ENCODE data around the gene PRR19. TPM values are rescaled to one million over a fixed set of nuclear protein-coding genes. Genes with fewer than 3 reads are reported as not detected.
A peak's percentile ranks its signal among the peaks of the same experiment; 100 is the strongest.
"Not testable (repeated sequence)": the region's sequence is repeated elsewhere in the genome, so short reads cannot be mapped to it uniquely, and the experiment has no call there.

The PRR19 gene
- total RNA-seq, 1 donor from 2014 or later: 0.16 TPM

DNA sequence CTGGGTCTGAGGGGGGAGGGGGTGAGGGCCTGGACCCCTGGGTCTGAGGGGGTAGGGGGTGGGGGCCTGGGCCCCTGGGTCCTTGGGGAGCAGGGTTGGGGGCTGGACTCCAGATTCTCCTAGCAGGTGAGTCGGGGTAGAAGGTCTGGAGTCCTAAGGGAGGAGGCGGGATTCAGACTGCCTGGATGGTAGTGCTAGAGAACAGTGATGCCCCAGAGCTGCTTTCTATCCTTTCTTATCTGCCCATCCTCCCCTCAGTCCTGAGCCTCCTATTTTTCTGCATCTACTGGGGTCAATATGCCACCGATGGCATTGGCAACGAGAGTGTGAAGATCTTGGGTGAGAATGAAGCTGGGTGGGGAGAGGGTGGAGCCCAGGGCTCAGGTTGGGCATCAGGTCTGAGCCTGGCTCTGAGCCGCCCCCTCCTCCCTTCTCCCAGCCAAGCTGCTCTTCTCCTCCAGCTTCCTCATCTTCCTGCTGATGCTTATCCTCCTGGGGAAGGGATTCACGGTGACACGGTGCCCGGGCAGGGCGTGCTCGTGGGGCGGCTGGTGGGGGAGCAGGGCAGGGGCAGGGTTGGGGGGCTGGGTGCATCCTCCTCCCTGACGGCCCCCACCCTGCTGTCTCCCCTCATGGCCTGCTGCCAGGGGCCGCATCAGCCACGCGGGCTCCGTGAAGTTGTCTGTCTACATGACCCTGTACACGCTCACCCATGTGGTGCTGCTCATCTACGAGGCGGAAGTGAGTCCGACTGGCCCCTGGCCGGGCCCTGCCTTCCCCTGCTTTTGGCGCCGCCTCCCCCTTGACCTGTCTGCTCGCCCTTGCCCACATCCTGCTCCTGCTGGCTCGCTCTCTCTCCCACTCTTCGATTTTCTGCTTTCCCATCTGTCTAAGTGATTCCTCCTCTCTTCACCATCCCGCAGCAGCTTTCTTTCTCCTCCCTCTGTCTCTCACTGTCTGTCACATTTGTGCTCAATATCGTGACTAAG lies 14.6 kb downstream of the PRR19 start:
- intact Hi-C loops (cut with DNase I): no loop called here
- DNase-seq (ENCODE audit: low spot score): no peak

DNA sequence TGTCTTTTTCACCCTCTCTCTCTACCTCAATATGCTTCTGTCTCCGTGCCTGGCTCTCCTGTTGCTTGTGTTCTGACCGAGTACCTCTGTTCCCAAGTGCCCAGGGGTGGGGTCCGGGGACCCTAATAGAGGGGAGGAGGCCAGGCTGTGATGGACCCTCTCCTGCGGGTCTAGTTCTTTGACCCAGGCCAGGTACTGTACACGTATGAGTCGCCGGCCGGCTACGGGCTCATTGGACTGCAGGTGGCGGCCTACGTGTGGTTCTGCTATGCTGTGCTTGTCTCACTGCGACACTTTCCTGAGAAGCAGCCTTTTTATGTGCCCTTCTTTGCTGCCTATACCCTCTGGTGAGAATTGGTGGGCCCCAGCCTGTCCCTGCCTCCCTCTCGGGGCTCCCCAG lies 15.6 kb downstream of the PRR19 start:
- intact Hi-C loops (cut with DNase I): no loop called here
- no peak for DNase-seq (ENCODE audit: low spot score)

DNA sequence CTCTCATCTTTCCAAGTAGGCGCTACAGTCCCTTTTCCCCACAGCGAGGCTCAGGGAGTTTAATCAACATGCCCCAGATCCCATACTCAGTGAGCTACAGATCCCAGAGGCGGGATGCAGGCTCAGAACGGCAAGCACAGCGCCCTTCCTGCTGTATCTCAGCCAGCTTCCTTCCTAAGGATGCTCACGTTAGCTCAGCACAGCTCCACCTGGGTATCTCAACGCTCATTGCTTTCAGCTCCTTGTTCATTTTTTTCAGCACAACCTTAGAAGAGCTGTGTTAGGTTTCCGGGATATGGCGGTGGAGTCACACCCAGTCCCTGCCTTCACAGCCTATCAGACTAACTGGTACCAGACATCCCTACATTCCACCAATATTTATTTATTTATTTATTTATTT lies 20.4 kb downstream of the PRR19 start:
- intact Hi-C loops (cut with DNase I): no loop called here
- no peak for DNase-seq (ENCODE audit: low spot score)

DNA sequence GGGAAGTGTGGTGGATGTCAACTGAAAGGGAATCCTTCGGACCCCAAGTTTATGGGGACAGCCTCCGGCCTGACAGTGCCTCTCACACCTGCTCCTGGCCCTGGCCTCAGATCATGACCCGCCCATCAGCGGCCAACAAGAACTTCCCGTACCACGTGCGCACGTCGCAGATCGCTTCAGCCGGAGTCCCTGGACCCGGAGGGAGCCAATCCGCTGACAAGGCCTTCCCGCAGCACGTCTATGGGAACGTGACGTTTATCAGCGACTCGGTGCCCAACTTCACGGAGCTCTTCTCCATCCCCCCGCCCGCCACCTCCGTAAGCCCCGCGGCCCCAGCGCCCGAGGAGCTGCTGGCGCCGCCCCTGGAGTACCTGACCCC lies 21.5 kb downstream of the PRR19 start:
- no peak for DNase-seq (ENCODE audit: low spot score)
- intact Hi-C loops (cut with DNase I): no loop called here

DNA sequence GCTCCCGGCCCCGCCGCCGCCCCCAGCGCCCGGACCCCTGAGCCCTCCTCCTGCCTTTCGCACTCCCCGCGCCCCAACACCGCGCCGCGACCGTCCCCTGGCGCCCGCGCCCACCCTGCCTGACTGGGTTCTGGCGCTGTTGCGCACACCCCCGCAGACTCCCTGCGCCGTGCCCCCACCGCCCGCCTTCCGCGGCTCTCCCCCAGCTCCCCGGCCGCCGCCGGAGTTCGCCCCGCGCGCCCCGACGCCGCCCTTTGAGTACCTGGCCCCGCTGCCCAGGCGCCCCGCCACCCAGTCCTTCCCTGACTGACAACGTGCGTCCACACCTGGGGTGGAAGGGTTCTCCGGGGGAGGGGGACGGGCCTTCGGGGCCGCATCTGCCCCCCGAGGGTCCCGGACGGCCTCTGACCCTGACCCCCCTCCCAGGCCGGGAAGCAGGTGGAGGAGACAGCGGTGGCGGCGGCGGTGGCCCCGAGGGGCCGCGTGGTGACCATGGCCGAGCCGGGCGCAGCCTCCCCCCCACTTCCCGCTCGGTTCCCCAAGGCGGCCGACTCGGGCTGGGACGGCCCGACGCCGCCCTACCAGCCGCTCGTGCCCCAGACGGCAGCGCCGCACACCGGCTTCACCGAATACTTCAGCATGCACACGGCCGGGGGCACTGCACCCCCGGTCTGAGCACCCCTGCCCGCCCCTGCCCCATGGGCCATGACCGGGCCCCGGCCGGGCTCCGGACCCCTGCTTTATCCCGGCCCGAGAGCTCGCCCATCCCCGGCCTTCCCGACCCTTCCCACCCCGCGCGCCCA lies 22.1 kb downstream of the PRR19 start:
- DNase-seq (ENCODE audit: low spot score): no peak

DNA sequence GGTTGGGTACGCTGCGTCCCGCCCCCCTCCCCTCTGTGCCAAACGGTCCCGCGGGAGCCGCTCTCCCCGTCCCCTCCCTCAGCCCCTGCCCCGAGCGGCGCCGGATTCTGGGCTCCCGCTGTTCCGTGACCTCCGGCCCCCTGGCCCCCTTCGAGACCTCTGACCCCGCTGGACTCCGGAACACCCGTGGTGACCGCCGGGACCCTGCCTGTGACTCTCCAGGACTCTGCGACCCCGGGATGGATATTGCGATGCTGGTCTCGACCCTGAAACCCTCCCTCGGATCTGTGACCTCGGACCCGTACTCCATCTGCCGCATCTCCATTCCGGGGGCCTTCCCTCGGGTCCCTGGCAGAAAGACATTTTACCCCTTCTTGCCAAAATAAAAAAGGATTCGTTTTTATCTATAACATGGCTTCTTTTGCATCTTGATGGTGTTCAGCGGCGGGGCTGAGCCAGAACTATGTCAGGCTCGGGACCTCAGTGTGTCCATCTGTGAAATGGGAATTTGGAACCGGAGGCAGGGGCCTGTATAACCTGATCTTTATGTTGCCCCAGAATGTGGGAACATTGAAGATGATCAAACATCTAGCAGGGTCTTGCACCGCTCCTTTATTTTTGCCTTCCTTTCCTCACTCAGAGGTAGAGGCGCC lies 22.8 kb downstream of the PRR19 start:
- intact Hi-C loops (cut with DNase I): loop anchor here (2.0 to 5.0 kb wide), 3 partner anchors 73 to 192 kb away; partner anchors contain the start of gene POU2F2
- no peak for DNase-seq (ENCODE audit: low spot score)

More for the DNA sequence above, 22.1 kb downstream of the PRR19 start:
- intact Hi-C loops (cut with DNase I): loop anchor here (2.0 kb wide), 1 partner anchor 77 kb away; no protein-coding TSS in a partner anchor

DNA sequence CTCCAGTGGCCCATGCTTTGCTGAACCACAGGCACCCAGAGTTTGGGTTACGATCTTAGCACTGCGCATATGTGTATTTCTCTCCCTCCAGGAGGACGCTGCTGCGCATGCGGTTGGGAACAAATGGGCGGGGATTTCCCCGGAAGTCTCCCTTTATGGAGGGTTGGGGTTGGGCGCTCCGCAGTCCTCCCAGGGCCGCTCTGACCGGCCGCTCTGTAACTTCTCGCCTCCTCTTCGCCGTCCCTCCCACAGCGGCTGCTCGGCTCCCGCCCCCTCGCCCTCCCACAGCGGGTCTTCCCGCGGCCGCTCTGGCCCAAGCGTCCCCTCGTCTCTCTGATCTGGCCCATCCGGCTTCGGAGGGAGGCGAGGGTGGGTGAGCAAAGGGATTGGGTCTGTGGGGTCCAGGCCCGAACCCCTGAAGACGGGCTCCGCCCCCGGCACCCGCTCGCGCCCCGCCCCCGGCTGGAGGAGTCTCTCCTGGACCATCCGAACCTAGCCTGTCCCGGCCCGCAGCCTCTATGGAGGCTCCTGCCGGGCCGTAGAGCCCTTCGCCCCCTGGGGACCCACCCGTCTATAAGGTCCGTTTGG lies 23.5 kb downstream of the PRR19 start, which contains the start of gene MEGF8:
Gene MEGF8, plus strand, starts transcription at position 328 of the 588 bp plus-strand sequence. CDS start 609 bp downstream, outside the sequence.
- intact Hi-C loops (cut with DNase I): loop anchor here (2.0 to 5.0 kb wide), 3 partner anchors 72 to 193 kb away; partner anchors contain the start of gene POU2F2
- DNase-seq (ENCODE audit: low spot score): peak; percentile 99

DNA sequence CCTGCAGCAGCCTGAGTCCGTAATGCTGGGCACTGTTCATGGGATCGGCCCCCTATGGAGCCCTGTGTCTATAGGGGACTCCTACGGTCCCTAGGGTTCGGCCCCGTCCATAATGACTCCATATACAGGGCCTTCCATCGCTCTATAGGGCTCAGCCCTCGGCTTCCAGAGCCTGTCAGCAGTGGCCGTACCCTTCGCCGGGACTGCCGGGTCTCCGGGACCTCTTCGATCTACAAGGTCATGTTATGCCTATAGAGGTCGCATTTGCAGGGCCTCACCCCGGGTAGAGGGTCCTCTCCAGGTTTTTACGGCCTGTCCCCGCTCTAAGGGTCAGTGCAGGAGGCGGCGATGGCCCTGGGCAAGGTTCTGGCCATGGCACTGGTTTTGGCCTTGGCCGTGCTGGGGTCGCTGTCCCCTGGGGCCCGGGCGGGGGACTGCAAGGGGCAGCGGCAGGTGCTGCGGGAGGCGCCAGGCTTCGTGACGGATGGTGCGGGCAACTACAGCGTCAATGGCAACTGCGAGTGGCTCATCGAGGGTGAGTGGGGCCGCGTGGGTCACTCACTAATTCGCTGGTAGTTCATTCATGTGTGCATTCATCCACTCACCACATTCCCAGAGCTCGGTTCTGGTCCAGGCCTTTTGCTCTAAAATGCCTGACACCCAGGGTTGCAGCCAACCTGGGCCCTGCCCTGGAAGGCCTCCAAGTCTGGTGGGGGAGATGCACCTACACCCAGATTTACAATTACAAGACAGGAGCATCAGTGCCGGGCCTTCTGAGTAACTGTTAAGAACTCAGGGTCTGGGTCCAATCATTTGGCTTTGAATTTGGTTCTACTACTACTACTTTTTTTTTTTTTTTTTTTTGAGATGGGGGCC lies 24.2 kb downstream of the PRR19 start:
- DNase-seq (ENCODE audit: low spot score): no peak
- intact Hi-C loops (cut with DNase I): loop anchor here (2.0 to 5.0 kb wide), 3 partner anchors 71 to 194 kb away; partner anchors contain the start of gene POU2F2

DNA sequence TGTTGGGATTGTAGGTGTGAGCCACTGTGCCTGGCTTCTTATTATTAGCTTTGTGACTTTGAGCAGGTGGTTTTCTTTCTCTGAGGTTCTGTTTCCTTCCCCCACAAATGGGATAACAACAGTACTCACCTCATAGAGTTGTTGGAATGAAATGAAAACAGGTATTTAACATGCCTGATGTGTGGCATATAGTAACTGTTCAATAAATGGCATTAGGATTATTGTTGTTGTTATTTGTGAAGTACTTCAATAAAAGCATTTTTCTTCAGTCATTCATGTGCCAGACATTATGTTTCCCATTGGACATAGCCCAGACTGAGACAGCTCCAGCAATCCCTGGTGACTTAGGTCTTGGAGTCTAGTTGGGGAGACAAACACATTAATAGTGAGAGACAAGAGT lies 25.0 kb downstream of the PRR19 start:
- DNase-seq (ENCODE audit: low spot score): no peak
- intact Hi-C loops (cut with DNase I): loop anchor here (5.0 kb wide), 2 partner anchors 70 to 195 kb away; partner anchors contain the start of gene POU2F2

DNA sequence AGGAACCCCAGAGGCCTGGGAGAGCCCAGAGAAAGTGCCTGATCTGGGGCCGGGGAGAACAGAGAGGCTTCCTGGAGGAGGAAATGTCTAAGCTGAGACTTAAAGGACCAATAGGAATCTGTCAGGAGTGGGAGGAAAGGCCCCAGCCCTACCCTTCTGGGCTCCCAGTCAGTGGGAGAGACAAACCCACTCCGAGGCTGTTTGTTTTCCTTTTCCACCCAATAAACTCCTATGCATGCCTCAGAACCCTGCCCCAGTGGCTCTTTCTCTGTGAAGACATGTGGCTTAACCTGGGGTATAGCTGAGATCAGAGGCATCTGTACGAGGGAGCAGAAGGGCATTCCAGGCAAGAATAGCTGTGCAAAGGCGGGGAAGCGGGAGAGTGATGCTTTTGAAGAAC lies 25.4 kb downstream of the PRR19 start:
- no peak for DNase-seq (ENCODE audit: low spot score)
- intact Hi-C loops (cut with DNase I): loop anchor here (5.0 kb wide), 2 partner anchors 70 to 195 kb away; partner anchors contain the start of gene POU2F2

DNA sequence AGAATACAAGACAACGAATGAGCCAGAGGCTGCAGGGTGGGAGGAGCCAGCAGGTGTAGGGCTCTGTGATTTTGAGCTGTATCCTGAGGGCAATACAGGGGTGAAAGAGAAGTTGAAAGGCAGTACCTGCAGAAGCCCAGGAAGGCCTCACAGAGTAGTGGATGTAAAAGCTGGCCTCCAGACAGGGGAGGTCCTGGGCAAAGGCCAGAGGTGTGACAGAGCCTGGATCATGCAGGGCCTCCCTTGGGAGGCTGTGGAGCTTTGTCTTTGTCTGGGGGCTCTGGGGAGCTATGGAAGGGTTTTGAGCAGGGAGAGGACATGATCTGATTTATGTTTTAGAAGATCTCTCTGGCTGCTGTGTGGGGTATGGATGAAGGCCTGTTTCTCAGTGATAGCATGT lies 26.2 kb downstream of the PRR19 start:
- intact Hi-C loops (cut with DNase I): loop anchor here (5.0 kb wide), 2 partner anchors 69 to 196 kb away; partner anchors contain the start of gene POU2F2
- DNase-seq (ENCODE audit: low spot score): no peak

DNA sequence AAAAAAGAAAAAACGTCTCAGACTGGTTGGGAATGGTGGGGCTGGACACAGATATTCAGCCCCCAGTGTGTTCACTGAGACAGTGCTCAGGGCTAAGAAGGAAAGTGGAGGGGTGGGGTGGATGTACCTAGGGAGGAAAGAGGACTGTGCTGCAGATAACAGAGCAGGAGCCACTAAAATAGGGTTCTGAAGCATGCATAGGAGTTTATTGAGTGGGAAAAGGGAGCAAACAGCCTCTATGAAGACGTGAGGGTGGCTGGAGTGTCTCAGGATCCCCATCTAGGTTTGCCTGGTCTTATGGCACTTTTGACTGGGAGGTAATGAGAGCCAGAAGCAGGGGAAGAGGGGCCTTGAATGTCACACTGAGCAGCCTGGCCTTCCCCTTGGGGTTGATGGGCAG lies 26.9 kb downstream of the PRR19 start:
- DNase-seq (ENCODE audit: low spot score): no peak
- intact Hi-C loops (cut with DNase I): loop anchor here (5.0 kb wide), 2 partner anchors 68 to 197 kb away; partner anchors contain the start of gene POU2F2

DNA sequence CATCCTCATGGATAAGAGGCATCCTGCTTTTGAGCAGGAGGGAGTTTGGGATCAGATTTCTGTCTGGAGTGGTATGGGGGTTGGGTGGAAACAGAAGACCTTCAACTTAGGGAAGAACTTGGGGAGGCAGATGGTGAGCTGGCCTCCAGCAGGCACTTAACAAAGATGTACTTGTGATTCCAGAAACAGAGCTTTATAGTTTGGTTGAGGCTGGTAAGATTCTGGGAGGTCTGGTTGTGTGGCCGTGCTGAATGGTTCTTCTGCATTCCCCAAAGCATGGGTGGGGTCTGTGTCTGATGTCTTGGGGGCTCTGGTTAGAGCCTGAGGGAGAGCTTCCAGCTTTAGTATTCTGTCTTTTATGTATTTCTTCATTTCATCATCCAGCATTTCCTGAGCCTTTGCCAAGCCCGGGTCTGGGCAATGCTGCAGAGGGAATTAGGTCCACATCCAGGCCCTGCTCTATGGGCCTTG lies 28.3 kb downstream of the PRR19 start:
- intact Hi-C loops (cut with DNase I): no loop called here
- DNase-seq (ENCODE audit: low spot score): no peak

DNA sequence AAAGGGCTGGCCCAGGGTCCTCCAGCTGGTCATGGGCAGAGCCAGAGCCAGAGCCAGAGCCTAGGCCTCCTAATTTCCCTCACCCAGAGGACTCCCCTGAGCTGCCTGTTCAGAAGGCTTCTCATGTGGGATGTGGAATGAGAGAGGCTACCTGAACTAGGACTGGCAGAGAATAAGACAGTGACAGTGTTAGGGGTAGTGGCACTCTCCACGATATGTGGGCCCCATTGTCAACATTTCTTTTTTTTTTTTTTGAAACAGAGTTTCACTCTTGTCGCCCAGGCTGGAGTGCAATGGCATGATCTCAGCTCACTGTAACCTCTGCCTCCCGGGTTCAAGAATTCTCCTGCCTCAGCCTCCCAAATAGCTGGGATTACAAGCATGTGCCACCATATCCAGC lies 29.4 kb downstream of the PRR19 start:
- DNase-seq (ENCODE audit: low spot score); intact Hi-C loops (cut with DNase I): not testable (repeated sequence)

DNA sequence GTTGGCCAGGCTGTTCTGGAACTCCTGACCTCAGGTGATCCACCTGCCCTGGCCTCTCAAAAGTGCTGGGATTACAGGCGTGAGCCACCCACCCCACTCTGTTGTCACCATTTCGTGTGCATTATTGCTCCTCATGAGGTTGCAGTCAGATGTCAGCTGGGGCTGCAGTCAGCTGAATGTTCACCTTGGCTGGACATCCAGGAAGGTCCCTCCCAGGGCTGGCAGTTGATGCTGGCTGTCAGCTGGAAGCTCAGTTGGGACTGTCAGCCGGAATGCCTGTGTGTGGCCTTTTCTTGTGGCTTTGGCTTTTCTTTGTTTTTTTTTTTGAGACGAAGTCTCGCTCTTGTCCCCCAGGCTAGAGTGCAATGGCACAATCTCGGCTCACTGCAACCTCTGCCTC lies 30.1 kb downstream of the PRR19 start:
- intact Hi-C loops (cut with DNase I): no loop called here
- DNase-seq (ENCODE audit: low spot score): no peak

DNA sequence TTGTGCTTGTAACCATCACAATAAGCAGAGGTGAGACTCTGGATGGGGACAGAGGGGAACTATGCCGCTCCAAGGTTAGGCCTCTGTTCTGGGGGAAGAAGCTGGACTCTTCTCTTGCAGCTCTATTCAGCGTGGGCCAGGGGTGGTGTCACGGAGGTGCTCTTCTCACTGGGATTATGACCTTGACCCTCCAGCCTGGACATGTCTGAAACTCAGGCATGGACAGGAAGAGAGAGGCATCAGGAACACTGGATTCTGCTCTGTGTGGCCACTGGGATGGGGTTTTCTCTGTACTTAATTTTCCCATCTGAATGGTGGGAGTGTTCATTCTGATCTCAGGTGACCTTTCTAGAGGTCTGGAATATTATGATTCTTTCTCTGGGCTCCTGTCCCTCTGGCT lies 31.1 kb downstream of the PRR19 start:
- intact Hi-C loops (cut with DNase I): no loop called here
- DNase-seq (ENCODE audit: low spot score): no peak

DNA sequence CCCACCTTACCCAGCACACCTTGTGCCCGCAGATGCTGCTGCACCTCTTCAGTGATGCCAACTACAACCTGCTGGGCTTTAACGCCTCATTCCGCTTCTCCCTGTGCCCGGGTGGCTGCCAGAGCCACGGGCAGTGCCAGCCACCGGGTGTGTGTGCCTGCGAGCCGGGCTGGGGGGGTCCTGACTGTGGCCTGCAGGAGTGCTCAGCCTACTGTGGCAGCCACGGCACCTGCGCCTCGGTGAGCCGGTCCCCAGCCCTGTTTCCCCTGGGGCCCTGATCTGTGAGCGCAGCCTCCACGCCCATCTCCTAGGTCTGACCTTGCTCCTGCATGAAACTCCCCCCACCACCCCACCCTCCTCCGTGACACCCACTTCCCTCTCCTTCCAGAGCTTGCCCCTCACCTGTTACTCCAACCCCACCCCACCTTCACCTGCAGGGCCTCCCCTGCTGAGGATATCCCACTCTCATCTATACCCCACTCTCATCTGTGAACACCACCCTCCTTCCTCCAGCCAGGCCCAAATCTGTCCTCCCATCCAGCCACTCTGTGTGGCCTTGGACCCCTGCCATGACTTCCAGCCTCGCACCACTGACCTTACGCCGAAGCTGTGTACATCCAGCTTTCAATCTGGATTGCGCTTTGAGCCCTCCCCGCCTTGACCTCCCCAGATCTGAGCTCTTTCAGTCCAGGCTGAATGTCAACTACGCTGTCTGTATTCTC lies 32.2 kb downstream of the PRR19 start:
- intact Hi-C loops (cut with DNase I): no loop called here
- DNase-seq (ENCODE audit: low spot score): no peak
